Mucosa of gallbladder (tissue), 1 donor: ENCODE measurements around the gene RO60. TPM values are rescaled to one million over a fixed set of nuclear protein-coding genes. Genes with fewer than 3 reads are reported as not detected.

Experiments
- DNase-seq: peaks from one replicate; pipeline ENCODE4 v3.0.0-alpha.2; 2020; ENCODE audit warnings: low spot score
- total RNA-seq: library from RNA; stranded (reverse); gene quantifications from one replicate; pipeline ENCODE4 v1.2.1, GENCODE V29; 2021
- donor health status: DM: no; HTN: no; CAD: no.

Gene RO60
- total RNA-seq, 1 donor from 2014 or later = 79.5 TPM

DNA sequence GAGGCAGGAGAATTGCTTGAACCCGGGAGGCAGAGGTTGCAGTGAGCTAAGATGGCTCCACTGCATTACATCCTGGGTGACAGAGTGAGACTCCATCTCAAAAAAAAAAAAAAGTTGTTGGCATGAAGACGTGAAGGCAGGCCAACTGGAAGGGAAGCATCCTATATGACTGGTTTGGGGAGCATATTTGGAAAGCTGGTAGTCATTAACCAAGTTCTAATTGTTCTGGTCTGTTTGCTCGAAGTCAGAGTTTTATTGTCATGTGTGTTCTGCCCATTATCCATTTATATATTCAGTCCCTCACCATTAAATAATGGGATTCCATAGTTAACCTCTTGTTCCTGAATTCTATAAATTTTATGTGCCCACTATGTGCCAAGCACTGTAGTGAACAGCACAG is 49.1 kb downstream of the RO60 start:
- no peak for DNase-seq

Other genes starting within 250 kb of the RO60 start
- gene UCHL5, start 252 bp upstream of the RO60 start, total RNA-seq = 20.7 TPM
- gene GLRX2, start 45.8 kb downstream of the RO60 start, total RNA-seq = 21.4 TPM
- gene CDC73, start 62.4 kb downstream of the RO60 start, total RNA-seq = 54.6 TPM
- 132 TPM for gene B3GALT2, start 127.0 kb downstream of the RO60 start, total RNA-seq